ENCODE results near the gene SLAMF8.
A peak's percentile ranks its signal among the peaks of the same experiment; 100 is the strongest.

Gene SLAMF8

DNA sequence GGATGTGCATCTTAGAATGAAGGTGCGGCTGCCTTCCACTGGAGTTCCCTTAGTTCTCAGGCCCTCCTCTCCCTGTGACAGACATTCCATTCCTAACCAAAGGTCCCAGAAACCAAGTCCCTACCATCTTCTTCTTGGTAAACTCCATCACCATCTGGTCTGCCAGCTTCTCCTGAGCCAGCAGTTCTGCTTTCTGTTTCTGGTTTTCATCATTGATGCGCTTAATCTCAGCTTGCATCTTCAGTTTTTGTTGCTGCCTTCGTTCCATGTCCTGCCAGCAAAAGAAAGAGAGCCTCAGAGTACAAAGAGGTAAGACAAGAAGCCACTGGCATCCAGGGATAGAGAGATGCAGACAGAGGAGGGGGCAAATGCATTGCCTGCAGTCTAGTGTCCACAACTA lies 53.8 kb downstream of the SLAMF8 start:
- Histone ChIP-seq H3K4me3 (replicated peaks; ENCODE audit: insufficient read depth, low read length) (no peak overlapping the region), H3K27me3 (ENCODE audit: insufficient read depth, poor library complexity, severe bottlenecking) (no peaks in the 10 kb centered on the region), H3K27ac (replicated peaks) (no peak overlapping the region)
- DNase-seq (ENCODE audit: low read depth in 1 of 2, low spot score in 1 of 2), result peak in 1 of 2 experiments; percentile 8
- TF ChIP-seq SPI1 (IDR thresholded peaks at IDR 0.05; ENCODE audit: borderline replicate concordance, low read depth) (peak; percentile 45; the same call in 1 of the 2 replicates), GABPA (IDR thresholded peaks at IDR 0.05; ENCODE audit: low read depth) (no peak)

DNA sequence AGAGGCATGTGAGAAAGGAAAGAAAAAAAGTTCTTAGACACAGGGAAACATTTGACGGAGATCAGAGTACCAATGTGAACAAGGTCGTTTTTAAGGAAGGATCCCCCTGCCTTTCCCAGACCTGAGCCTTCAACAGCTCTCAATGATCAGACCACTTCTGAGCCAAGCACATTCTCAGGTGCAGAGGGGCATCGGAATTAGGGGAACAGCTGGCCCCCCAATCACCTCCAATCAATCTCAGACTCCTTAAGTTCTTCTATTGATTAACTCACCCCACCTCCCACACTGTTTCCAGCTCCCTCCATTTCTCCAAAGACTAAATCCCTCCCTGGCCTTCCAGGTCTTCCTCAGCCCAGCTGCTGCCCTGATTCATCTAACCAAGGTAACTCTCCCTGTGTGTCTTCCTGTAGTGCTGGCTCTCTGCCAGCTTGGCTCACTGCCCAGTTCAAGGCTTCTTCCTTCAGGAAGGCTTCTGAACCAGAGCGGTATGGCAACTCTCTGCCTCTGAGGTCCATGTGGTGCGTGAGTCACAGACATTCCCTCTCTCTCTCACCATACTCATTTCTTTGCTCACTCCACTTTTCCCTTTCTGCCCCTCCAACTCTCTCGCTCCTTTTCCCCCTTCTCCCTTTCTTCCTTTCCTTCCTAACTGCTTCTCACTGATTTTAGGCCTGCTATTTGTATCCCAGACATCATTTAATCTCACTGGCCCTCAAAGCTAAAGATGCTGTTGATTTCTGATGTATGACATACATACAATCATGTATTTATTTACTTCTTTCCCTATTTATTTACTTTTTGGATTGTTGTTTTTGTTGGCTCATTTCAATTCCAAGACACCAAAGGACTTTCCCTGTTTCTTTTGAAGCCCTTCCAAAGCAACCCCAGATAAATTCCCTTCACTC lies 55.2 kb downstream of the SLAMF8 start:
- no peak overlapping the region for H3K4me3 ChIP-seq (replicated peaks; ENCODE audit: insufficient read depth, low read length)

DNA sequence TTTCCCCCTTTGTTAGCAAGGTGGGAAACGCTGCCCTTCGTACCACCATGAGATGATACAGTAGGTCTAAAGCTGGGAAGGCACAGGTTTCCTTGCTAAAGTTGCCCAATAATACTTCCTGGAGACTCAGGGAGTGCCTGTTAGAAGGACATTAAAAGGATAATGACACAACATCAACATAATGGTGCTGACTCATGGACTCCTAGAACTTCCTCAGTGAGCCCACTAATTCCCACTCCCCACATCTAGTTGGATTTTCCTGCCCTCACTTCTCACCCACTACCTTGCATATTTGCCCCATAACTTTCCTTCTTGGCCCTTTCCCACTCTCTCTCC lies 55.8 kb downstream of the SLAMF8 start:
- DNase-seq (ENCODE audit: low read depth in 1 of 2, low spot score in 1 of 2), result peak in 1 of 2 experiments; percentile 78
- TF ChIP-seq GABPA (IDR thresholded peaks at IDR 0.05; ENCODE audit: low read depth) (no peak), POLR2AphosphoS5 (IDR thresholded peaks at IDR 0.05; ENCODE audit: low read depth) (no peak), SPI1 (IDR thresholded peaks at IDR 0.05; ENCODE audit: borderline replicate concordance, low read depth) (no peak)
- TF ChIP-seq, protein P1, sequence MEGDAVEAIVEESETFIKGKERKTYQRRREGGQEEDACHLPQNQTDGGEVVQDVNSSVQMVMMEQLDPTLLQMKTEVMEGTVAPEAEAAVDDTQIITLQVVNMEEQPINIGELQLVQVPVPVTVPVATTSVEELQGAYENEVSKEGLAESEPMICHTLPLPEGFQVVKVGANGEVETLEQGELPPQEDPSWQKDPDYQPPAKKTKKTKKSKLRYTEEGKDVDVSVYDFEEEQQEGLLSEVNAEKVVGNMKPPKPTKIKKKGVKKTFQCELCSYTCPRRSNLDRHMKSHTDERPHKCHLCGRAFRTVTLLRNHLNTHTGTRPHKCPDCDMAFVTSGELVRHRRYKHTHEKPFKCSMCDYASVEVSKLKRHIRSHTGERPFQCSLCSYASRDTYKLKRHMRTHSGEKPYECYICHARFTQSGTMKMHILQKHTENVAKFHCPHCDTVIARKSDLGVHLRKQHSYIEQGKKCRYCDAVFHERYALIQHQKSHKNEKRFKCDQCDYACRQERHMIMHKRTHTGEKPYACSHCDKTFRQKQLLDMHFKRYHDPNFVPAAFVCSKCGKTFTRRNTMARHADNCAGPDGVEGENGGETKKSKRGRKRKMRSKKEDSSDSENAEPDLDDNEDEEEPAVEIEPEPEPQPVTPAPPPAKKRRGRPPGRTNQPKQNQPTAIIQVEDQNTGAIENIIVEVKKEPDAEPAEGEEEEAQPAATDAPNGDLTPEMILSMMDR (IDR thresholded peaks at IDR 0.05; ENCODE audit: insufficient read depth, low read length), result no peak
- TF ChIP-seq, protein P2, sequence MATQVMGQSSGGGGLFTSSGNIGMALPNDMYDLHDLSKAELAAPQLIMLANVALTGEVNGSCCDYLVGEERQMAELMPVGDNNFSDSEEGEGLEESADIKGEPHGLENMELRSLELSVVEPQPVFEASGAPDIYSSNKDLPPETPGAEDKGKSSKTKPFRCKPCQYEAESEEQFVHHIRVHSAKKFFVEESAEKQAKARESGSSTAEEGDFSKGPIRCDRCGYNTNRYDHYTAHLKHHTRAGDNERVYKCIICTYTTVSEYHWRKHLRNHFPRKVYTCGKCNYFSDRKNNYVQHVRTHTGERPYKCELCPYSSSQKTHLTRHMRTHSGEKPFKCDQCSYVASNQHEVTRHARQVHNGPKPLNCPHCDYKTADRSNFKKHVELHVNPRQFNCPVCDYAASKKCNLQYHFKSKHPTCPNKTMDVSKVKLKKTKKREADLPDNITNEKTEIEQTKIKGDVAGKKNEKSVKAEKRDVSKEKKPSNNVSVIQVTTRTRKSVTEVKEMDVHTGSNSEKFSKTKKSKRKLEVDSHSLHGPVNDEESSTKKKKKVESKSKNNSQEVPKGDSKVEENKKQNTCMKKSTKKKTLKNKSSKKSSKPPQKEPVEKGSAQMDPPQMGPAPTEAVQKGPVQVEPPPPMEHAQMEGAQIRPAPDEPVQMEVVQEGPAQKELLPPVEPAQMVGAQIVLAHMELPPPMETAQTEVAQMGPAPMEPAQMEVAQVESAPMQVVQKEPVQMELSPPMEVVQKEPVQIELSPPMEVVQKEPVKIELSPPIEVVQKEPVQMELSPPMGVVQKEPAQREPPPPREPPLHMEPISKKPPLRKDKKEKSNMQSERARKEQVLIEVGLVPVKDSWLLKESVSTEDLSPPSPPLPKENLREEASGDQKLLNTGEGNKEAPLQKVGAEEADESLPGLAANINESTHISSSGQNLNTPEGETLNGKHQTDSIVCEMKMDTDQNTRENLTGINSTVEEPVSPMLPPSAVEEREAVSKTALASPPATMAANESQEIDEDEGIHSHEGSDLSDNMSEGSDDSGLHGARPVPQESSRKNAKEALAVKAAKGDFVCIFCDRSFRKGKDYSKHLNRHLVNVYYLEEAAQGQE (IDR thresholded peaks at IDR 0.05; ENCODE audit: insufficient replicate concordance, low read depth), result no peak
- no peaks in the 10 kb centered on the region for H3K27me3 ChIP-seq (ENCODE audit: insufficient read depth, poor library complexity, severe bottlenecking)
- no peak overlapping the region for H3K27ac ChIP-seq (replicated peaks)
- no peak overlapping the region for H3K4me3 ChIP-seq (replicated peaks; ENCODE audit: insufficient read depth, low read length)

More for the DNA sequence above, 55.2 kb downstream of the SLAMF8 start:
- TF ChIP-seq, protein P1 (IDR thresholded peaks at IDR 0.05; ENCODE audit: insufficient read depth, low read length), result no peak
- TF ChIP-seq POLR2AphosphoS5 (IDR thresholded peaks at IDR 0.05; ENCODE audit: low read depth) (no peak), GABPA (IDR thresholded peaks at IDR 0.05; ENCODE audit: low read depth) (no peak), SPI1 (IDR thresholded peaks at IDR 0.05; ENCODE audit: borderline replicate concordance, low read depth) (no peak)
- TF ChIP-seq, protein P2 (IDR thresholded peaks at IDR 0.05; ENCODE audit: insufficient replicate concordance, low read depth), result no peak
- DNase-seq (ENCODE audit: low read depth in 1 of 2, low spot score in 1 of 2), result peak; percentile 55 to 98
- H3K27me3 ChIP-seq (ENCODE audit: insufficient read depth, poor library complexity, severe bottlenecking), result no peaks in the 10 kb centered on the region
- H3K27ac ChIP-seq (replicated peaks), result no peak overlapping the region

DNA sequence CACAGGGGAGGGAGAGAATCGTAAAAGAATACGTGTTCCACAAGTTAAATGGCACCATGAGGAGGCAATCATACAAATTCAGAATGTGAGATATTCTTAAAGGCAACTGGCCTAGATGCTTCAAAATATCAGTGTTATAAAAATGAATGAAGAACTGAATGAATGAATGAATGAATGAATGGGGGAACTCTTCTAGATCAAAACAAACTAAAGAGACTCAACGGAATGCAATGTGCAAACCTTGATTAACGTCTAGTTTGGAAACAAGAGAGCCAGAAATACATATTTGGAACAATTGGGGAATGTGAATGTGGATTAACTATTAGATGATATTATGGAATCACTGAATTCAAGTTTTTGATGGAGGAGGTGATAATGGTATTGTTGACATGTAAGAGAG lies 56.5 kb downstream of the SLAMF8 start:
- H3K27ac ChIP-seq (replicated peaks), result no peak overlapping the region
- H3K4me3 ChIP-seq (replicated peaks; ENCODE audit: insufficient read depth, low read length), result no peak overlapping the region
- no peak for DNase-seq (ENCODE audit: low read depth in 1 of 2, low spot score in 1 of 2)
- TF ChIP-seq, protein P2 (IDR thresholded peaks at IDR 0.05; ENCODE audit: insufficient replicate concordance, low read depth), result no peak
- TF ChIP-seq SPI1 (IDR thresholded peaks at IDR 0.05; ENCODE audit: borderline replicate concordance, low read depth) (no peak), GABPA (IDR thresholded peaks at IDR 0.05; ENCODE audit: low read depth) (no peak), POLR2AphosphoS5 (IDR thresholded peaks at IDR 0.05; ENCODE audit: low read depth) (no peak)
- TF ChIP-seq, protein P1 (IDR thresholded peaks at IDR 0.05; ENCODE audit: insufficient read depth, low read length), result no peak
- no peaks in the 10 kb centered on the region for H3K27me3 ChIP-seq (ENCODE audit: insufficient read depth, poor library complexity, severe bottlenecking)

All from HL-60 (cell line).